WTC11 (cell line): ENCODE results near the gene CLASP1. TPM values are rescaled to one million over a fixed set of nuclear protein-coding genes. Genes with fewer than 3 reads are reported as not detected.

ENCODE experiments used
- ATAC-seq: fragments of 200-7000 bp; cut with Tn5 transposase; 2 replicates; pipeline ENCODE4 v1.10.0; 2021; ENCODE audit warnings: mild to moderate bottlenecking, moderate library complexity
- CTCF ChIA-PET: fragments of 300-600 bp; sonication (Branson Sonifier 250); formaldehyde crosslinking; loops from one replicate; lab custom pipeline; 2021; ENCODE audit warnings: antibody characterized with exemption; lab: Charles Lee
- POLR2A ChIA-PET: fragments of 350-600 bp; sonication (Branson Sonifier 250); formaldehyde crosslinking; loops from one replicate; lab custom pipeline; 2021; ENCODE audit warnings: antibody characterized with exemption; lab: Charles Lee
- DNase-seq: peaks from one replicate; pipeline ENCODE4 v3.0.0; 2021; ENCODE audit warnings: low spot score
- H3K27ac Mint-ChIP-seq: 2 replicates; pipeline ENCODE4 v1.8.0; 2021; ENCODE audit warnings: mixed read lengths
- H3K27me3 Mint-ChIP-seq: 2 replicates; pipeline ENCODE4 v1.8.0; 2021; ENCODE audit warnings: low read depth, mild to moderate bottlenecking, moderate library complexity, mixed read lengths
- H3K36me3 Mint-ChIP-seq: 2 replicates; pipeline ENCODE4 v1.8.0; 2021; ENCODE audit warnings: mixed read lengths
- H3K4me1 Mint-ChIP-seq: 2 replicates; pipeline ENCODE4 v1.8.0; 2022; ENCODE audit warnings: mixed read lengths
- H3K4me3 Mint-ChIP-seq: 2 replicates; pipeline ENCODE4 v1.8.0; 2021; ENCODE audit warnings: mild to moderate bottlenecking, moderate library complexity, mixed read lengths
- H3K9me3 Mint-ChIP-seq: 2 replicates; pipeline ENCODE4 v1.8.0; 2021; ENCODE audit warnings: mixed read lengths
- ATF1 ChIP-seq: sonication (generic); formaldehyde crosslinking; IDR thresholded peaks from 2 replicates; pipeline ENCODE4 v1.8.1; 2023; ENCODE audit warnings: mild to moderate bottlenecking, moderate library complexity, missing genetic modification reagents
- CTCF ChIP-seq: fragments of 200-600 bp; IDR thresholded peaks from 2 replicates; pipeline ENCODE4 v1.8.0; 2022; ENCODE audit warnings: antibody characterized with exemption
- ELF4 ChIP-seq: sonication (generic); formaldehyde crosslinking; IDR thresholded peaks from 2 replicates; pipeline ENCODE4 v1.8.1; 2022; ENCODE audit warnings: low read depth, mild to moderate bottlenecking, moderate library complexity, missing genetic modification reagents
- GABPB1 ChIP-seq: sonication (generic); formaldehyde crosslinking; IDR thresholded peaks from 2 replicates; pipeline ENCODE4 v1.8.1; 2023; ENCODE audit warnings: mild to moderate bottlenecking, missing genetic modification reagents
- JAZF1 ChIP-seq: fragments of 250-450 bp; sonication (Bioruptor Pico); IDR thresholded peaks from 2 replicates; pipeline ENCODE4 v1.9.0; 2021; ENCODE audit warnings: moderate library complexity, mild to moderate bottlenecking, inconsistent platforms
- MYBL2 ChIP-seq: sonication (generic); formaldehyde crosslinking; IDR thresholded peaks from 2 replicates; pipeline ENCODE4 v1.8.1; 2023; ENCODE audit warnings: mild to moderate bottlenecking, moderate library complexity, missing genetic modification reagents
- OVOL2 ChIP-seq: fragments of 250-450 bp; sonication (Bioruptor Pico); IDR thresholded peaks from 2 replicates; pipeline ENCODE4 v1.9.0; 2021; ENCODE audit warnings: mild to moderate bottlenecking, borderline replicate concordance
- RELA ChIP-seq: sonication (generic); formaldehyde crosslinking; IDR thresholded peaks from 2 replicates; pipeline ENCODE4 v1.8.1; 2022; ENCODE audit warnings: missing genetic modification reagents, mild to moderate bottlenecking, borderline replicate concordance
- SP1 ChIP-seq: sonication (generic); formaldehyde crosslinking; conservative IDR thresholded peaks from 2 replicates; pipeline ENCODE4 v1.8.1; 2022; ENCODE audit warnings: missing genetic modification reagents
- TEAD4 ChIP-seq: sonication (generic); formaldehyde crosslinking; IDR thresholded peaks from 2 replicates; pipeline ENCODE4 v1.8.0; 2022; ENCODE audit warnings: mild to moderate bottlenecking, missing genetic modification reagents
- TP53 ChIP-seq: sonication (generic); formaldehyde crosslinking; IDR thresholded peaks from 2 replicates; pipeline ENCODE4 v1.8.1; 2023; ENCODE audit warnings: mild to moderate bottlenecking, missing genetic modification reagents
- ZNF121 ChIP-seq: sonication (generic); formaldehyde crosslinking; IDR thresholded peaks from 2 replicates; pipeline ENCODE4 v1.8.0; 2023; ENCODE audit warnings: missing genetic modification reagents
- ZNF263 ChIP-seq: sonication (generic); formaldehyde crosslinking; IDR thresholded peaks from 2 replicates; pipeline ENCODE4 v1.8.1; 2022; ENCODE audit warnings: low read depth, mild to moderate bottlenecking, moderate library complexity, missing genetic modification reagents
- ZNF281 ChIP-seq: sonication (generic); formaldehyde crosslinking; IDR thresholded peaks from 2 replicates; pipeline ENCODE4 v1.8.0; 2023; ENCODE audit warnings: mild to moderate bottlenecking, missing genetic modification reagents
- ZNF396 ChIP-seq: fragments of 250-450 bp; sonication (Bioruptor Pico); IDR thresholded peaks from 2 replicates; pipeline ENCODE4 v1.8.0; 2021; ENCODE audit warnings: mild to moderate bottlenecking, moderate library complexity, borderline replicate concordance
- ZNF671 ChIP-seq: fragments of 250-450 bp; sonication (Bioruptor Pico); IDR thresholded peaks from 2 replicates; pipeline ENCODE4 v1.8.0; 2021; ENCODE audit warnings: mild to moderate bottlenecking
- total RNA-seq: library from RNA; stranded (reverse); gene quantifications from 3 replicates; pipeline ENCODE4 v1.2.3, GENCODE V29; 2021
- TF ChIP-seq, protein P1 (sequence below): sonication (generic); formaldehyde crosslinking; conservative IDR thresholded peaks from 2 replicates; pipeline ENCODE4 v1.8.1; 2023; ENCODE audit warnings: mild to moderate bottlenecking, low read depth, missing genetic modification reagents, moderate library complexity
- TF ChIP-seq, protein P2 (sequence below): sonication (generic); formaldehyde crosslinking; IDR thresholded peaks from 2 replicates; pipeline ENCODE4 v1.8.1; 2023; ENCODE audit warnings: mild to moderate bottlenecking, missing genetic modification reagents

CLASP1 gene
- total RNA-seq, 1 experiment from 2014 or later, result 50.0 TPM

DNA sequence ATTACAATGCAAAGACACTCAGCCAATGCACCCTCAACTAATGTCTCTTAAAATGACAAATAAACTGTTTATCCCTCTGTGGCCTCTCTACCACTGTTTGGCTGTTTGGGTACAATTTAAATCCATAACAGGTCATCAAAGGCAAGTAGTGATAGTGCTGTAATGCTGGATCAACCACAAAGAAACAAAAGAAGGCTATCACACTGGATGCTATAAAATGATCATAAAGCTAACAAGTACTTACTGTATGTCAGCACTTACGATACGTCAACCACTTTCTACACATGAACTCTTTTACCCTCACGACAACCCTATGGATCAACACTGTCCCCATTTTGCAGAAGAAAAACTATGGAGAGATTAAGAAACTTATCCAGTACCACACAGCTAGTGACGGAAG is 64.5 kb downstream of the CLASP1 start:
- no peaks in the 10 kb centered on the region for H3K9me3 Mint-ChIP-seq
- H3K4me3 Mint-ChIP-seq, result no peak overlapping the region
- CTCF ChIA-PET, result no interaction called here

DNA sequence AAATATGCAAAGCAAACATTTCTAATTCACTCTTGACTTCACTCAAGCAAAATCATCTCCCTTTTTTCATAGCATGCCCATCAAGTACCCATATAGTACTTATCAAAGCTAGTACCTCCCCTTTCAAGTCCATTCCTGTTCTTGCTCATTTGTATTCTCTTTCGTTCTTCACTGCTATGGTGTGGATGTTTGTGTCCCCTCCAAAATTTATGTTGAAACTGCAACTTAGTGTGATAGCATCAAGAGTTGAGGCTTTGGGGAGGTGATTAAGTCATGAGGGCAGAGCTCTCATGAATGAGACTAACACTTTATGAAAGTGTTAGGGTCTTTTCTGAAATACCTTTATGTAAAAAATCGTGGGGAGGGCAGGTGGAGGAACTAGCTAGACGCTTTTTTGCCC is 65.7 kb downstream of the CLASP1 start:
- Mint-ChIP-seq H3K27ac (no peak overlapping the region), H3K4me3 (no peak overlapping the region), H3K27me3 (no peaks in the 10 kb centered on the region), H3K4me1 (peaks cover 27% of the 10 kb centered on the region)
- ChIA-PET POLR2A (no interaction called here), CTCF (no interaction called here)
- DNase-seq (no peak), ATAC-seq (no peak)
- TF ChIP-seq SP1 (CRISPR knock-in tag) (no peak), CTCF (no peak), GABPB1 (CRISPR knock-in tag) (no peak), OVOL2 (CRISPR knock-in tag) (no peak)
- TF ChIP-seq, protein P1, sequence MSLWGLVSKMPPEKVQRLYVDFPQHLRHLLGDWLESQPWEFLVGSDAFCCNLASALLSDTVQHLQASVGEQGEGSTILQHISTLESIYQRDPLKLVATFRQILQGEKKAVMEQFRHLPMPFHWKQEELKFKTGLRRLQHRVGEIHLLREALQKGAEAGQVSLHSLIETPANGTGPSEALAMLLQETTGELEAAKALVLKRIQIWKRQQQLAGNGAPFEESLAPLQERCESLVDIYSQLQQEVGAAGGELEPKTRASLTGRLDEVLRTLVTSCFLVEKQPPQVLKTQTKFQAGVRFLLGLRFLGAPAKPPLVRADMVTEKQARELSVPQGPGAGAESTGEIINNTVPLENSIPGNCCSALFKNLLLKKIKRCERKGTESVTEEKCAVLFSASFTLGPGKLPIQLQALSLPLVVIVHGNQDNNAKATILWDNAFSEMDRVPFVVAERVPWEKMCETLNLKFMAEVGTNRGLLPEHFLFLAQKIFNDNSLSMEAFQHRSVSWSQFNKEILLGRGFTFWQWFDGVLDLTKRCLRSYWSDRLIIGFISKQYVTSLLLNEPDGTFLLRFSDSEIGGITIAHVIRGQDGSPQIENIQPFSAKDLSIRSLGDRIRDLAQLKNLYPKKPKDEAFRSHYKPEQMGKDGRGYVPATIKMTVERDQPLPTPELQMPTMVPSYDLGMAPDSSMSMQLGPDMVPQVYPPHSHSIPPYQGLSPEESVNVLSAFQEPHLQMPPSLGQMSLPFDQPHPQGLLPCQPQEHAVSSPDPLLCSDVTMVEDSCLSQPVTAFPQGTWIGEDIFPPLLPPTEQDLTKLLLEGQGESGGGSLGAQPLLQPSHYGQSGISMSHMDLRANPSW, result no peak
- TF ChIP-seq, all 79 proteins: peak for 0
- Mint-ChIP-seq H3K36me3 (no peaks in the 10 kb centered on the region), H3K9me3 (no peaks in the 10 kb centered on the region)

More for the DNA sequence above, 64.5 kb downstream of the CLASP1 start:
- no peak for ATAC-seq
- no peak for DNase-seq
- TF ChIP-seq JAZF1 (no peak), TEAD4 (CRISPR knock-in tag) (no peak), ZNF671 (no peak), ZNF121 (CRISPR knock-in tag) (no peak), ZNF263 (CRISPR knock-in tag) (no peak), ELF4 (CRISPR knock-in tag) (no peak), TP53 (CRISPR knock-in tag) (no peak), ATF1 (CRISPR knock-in tag) (no peak), MYBL2 (no peak), ZNF281 (CRISPR knock-in tag) (no peak), ZNF396 (no peak), RELA (CRISPR knock-in tag) (no peak)
- TF ChIP-seq, protein P2, sequence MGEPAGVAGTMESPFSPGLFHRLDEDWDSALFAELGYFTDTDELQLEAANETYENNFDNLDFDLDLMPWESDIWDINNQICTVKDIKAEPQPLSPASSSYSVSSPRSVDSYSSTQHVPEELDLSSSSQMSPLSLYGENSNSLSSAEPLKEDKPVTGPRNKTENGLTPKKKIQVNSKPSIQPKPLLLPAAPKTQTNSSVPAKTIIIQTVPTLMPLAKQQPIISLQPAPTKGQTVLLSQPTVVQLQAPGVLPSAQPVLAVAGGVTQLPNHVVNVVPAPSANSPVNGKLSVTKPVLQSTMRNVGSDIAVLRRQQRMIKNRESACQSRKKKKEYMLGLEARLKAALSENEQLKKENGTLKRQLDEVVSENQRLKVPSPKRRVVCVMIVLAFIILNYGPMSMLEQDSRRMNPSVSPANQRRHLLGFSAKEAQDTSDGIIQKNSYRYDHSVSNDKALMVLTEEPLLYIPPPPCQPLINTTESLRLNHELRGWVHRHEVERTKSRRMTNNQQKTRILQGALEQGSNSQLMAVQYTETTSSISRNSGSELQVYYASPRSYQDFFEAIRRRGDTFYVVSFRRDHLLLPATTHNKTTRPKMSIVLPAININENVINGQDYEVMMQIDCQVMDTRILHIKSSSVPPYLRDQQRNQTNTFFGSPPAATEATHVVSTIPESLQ, result no peak
- H3K27me3 Mint-ChIP-seq, result no peaks in the 10 kb centered on the region
- no peak overlapping the region for H3K27ac Mint-ChIP-seq
- H3K36me3 Mint-ChIP-seq, result no peaks in the 10 kb centered on the region
- POLR2A ChIA-PET, result no interaction called here
- peaks cover 19% of the 10 kb centered on the region for H3K4me1 Mint-ChIP-seq
